AG10803 (cell line): ENCODE data around the gene SEMA3D.

Experiments
- DNase-seq: peaks from one replicate; pipeline ENCODE4 v3.0.0; 2010; ENCODE audit warnings: low read depth
- H3K4me3 ChIP-seq: 2 replicates; pipeline ENCODE4 v1.5.1; 2011; ENCODE audit warnings: mild to moderate bottlenecking, low read length, control low read depth
- CTCF ChIP-seq: conservative IDR thresholded peaks from 2 replicates; pipeline ENCODE4 v1.5.1; 2011; ENCODE audit warnings: mild to moderate bottlenecking, low read length, control low read depth, inconsistent platforms

The SEMA3D gene

GRCh38 chr7:85133560-85133959 lies 53.3 kb downstream of the SEMA3D start:
- no peak for TF ChIP-seq CTCF
- no peak for DNase-seq
- no peak overlapping the region for H3K4me3 ChIP-seq

GRCh38 chr7:85133006-85133405 lies 53.9 kb downstream of the SEMA3D start:
- DNase-seq, result no peak
- H3K4me3 ChIP-seq, result no peak overlapping the region
- no peak for TF ChIP-seq CTCF

- H3K4me3 ChIP-seq, result no peak overlapping the region
- DNase-seq, result no peak
- TF ChIP-seq CTCF, result no peak
Measured at GRCh38 chr7:85130702-85131101, 56.2 kb downstream of the SEMA3D start.

GRCh38 chr7:85126383-85126782 lies 60.5 kb downstream of the SEMA3D start:
- TF ChIP-seq CTCF, result no peak

GRCh38 chr7:85125651-85126131 lies 61.2 kb downstream of the SEMA3D start:
- H3K4me3 ChIP-seq, result no peak overlapping the region
- peak; percentile 46 for DNase-seq

More at GRCh38 chr7:85126383-85126782, 60.5 kb downstream of the SEMA3D start:
- DNase-seq, result no peak
- H3K4me3 ChIP-seq, result no peak overlapping the region

GRCh38 chr7:85125176-85125575 lies 61.7 kb downstream of the SEMA3D start:
- H3K4me3 ChIP-seq, result no peak overlapping the region
- no peak for DNase-seq
- no peak for TF ChIP-seq CTCF

More at GRCh38 chr7:85125651-85126131, 61.2 kb downstream of the SEMA3D start:
- TF ChIP-seq CTCF, result no peak

- no peak overlapping the region for H3K4me3 ChIP-seq
- DNase-seq, result no peak
- TF ChIP-seq CTCF, result no peak
Measured at GRCh38 chr7:85119934-85120333, 66.9 kb downstream of the SEMA3D start.
